ENCODE results near the gene MB21D2.

MB21D2 gene

DNA sequence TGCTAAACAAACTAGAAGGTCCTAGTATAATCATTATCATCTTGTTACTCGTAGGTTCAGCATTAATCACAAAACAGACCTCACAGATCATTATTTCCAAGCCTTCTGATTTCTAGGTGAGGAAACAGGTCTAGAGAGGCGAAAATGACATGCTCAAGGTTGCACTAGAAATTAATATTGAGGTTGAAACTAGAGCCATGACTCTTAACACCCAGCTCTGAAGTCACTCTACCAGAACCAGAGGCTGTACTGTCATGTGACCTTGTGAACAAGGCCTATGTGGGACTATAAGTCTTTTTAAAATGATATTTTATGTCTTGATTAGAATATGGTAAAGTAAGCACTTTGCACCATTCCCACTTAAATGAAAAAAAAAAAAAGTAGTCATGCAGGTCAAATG is 166.5 kb downstream of the MB21D2 start:
- TF ChIP-seq CTCF (IDR thresholded peaks at IDR 0.05; ENCODE audit: control extremely low read depth, extremely low read depth, low read depth, missing control alignments): no peak
- POLR2A ChIA-PET: no interaction called here
- CTCF ChIA-PET: interaction anchor here (1.4 to 2.0 kb wide), 2 partner anchors 13 to 55 kb away, joined by 3 to 7 read pairs; no protein-coding TSS in a partner anchor
- DNase-seq (ENCODE audit: extremely low spot score): no peak

- CTCF ChIA-PET: interaction anchor here (1.4 to 2.0 kb wide), 2 partner anchors 12 to 54 kb away, joined by 3 to 7 read pairs; no protein-coding TSS in a partner anchor
- POLR2A ChIA-PET: interaction anchor here (0.7 kb wide), 1 partner anchor 304 kb away, joined by 3 read pairs; no protein-coding TSS in a partner anchor
- TF ChIP-seq CTCF (IDR thresholded peaks at IDR 0.05; ENCODE audit: control extremely low read depth, extremely low read depth, low read depth, missing control alignments): no peak
- DNase-seq (ENCODE audit: extremely low spot score): no peak
These were observed 167.5 kb downstream of the MB21D2 start for GRCh38 chr3:192750201-192750600.

DNA sequence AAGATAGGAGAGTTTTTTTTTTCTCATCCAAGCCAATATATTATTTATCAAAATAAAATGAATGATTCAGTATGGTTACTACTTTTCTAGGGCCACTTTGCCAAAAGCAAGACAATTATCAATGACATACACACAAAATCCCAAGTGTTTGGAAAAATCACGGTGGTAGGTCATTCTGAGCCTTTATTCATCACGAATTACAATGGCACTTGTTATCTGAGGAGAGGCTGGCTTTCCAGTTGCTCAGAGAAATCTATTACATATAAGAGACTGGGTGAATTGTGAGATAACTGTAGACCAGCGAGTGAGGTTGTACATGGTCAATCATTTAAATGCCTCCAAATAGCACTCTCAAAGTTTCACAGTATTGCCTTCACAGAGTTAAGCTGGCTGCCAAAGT is 169.9 kb downstream of the MB21D2 start:
- POLR2A ChIA-PET: no interaction called here
- no peak for DNase-seq (ENCODE audit: extremely low spot score)
- no peak for TF ChIP-seq CTCF (IDR thresholded peaks at IDR 0.05; ENCODE audit: control extremely low read depth, extremely low read depth, low read depth, missing control alignments)
- CTCF ChIA-PET: interaction anchor here (1.5 kb wide), 1 partner anchor 18 kb away, joined by 3 read pairs; no protein-coding TSS in a partner anchor

- TF ChIP-seq CTCF (IDR thresholded peaks at IDR 0.05; ENCODE audit: control extremely low read depth, extremely low read depth, low read depth, missing control alignments): no peak
- DNase-seq (ENCODE audit: extremely low spot score): no peak
- ChIA-PET CTCF (interaction anchor here (1.5 kb wide), 1 partner anchor 19 kb away, joined by 3 read pairs; no protein-coding TSS in a partner anchor), POLR2A (no interaction called here)
These were observed 170.5 kb downstream of the MB21D2 start for GRCh38 chr3:192747145-192747544.
